HEK293 (cell line): ENCODE measurements around the gene TUBB3.
"Not testable (repeated sequence)": the region's sequence is repeated elsewhere in the genome, so short reads cannot be mapped to it uniquely, and the experiment has no call there.

Source experiments
- CTCF ChIP-seq: fragments of 450-650 bp; formaldehyde crosslinking; IDR thresholded peaks from 2 replicates; pipeline ENCODE4 v1.5.1; 2016; ENCODE audit warnings: missing biosample characterization, missing genetic modification characterization
- REPIN1 ChIP-seq: fragments of 450-650 bp; formaldehyde crosslinking; IDR thresholded peaks from 2 replicates; pipeline ENCODE4 v1.5.1; 2017; ENCODE audit warnings: missing biosample characterization, missing genetic modification characterization, low read depth
- REST ChIP-seq: fragments of 450-650 bp; formaldehyde crosslinking; IDR thresholded peaks from 2 replicates; pipeline ENCODE4 v1.5.1; 2016; ENCODE audit warnings: missing biosample characterization, missing genetic modification characterization
- TRIM28 ChIP-seq: IDR thresholded peaks from 2 replicates; pipeline ENCODE4 v1.6.1; 2011; ENCODE audit warnings: low read length, control low read depth, borderline replicate concordance
- ZNF138 ChIP-seq: fragments of 450-650 bp; formaldehyde crosslinking; IDR thresholded peaks from 2 replicates; pipeline ENCODE4 v1.5.1; 2016; ENCODE audit warnings: missing biosample characterization, missing genetic modification characterization, borderline replicate concordance
- ZNF501 ChIP-seq: fragments of 450-650 bp; formaldehyde crosslinking; IDR thresholded peaks from 2 replicates; pipeline ENCODE4 v1.5.1; 2016; ENCODE audit warnings: missing biosample characterization, missing genetic modification characterization

- not testable (repeated sequence) for TF ChIP-seq REPIN1; CTCF; TRIM28; ZNF501 (tag by site-specific recombination); ZNF138 (tag by site-specific recombination); REST
Measured at GRCh38 chr16:89934019-89934418, 10.9 kb downstream of the TUBB3 start.
